Mucosa of descending colon (tissue), 3 donors: ENCODE data around the gene MAST4. TPM values are rescaled to one million over a fixed set of nuclear protein-coding genes. Genes with fewer than 3 reads are reported as not detected.
A peak's percentile ranks its signal among the peaks of the same experiment; 100 is the strongest.

ENCODE experiments used
- ATAC-seq: fragments of 200-7000 bp; cut with Tn5 transposase; one replicate; pipeline ENCODE4 v1.9.1; 2020; ENCODE audit warnings: mild to moderate bottlenecking, moderate library complexity
- DNase-seq, 3 donors: peaks; one replicate each; pipeline ENCODE4 v3.0.0-alpha.2; 2020
- H3K36me3 ChIP-seq: fragments of 200-600 bp; one replicate; pipeline ENCODE4 v1.8.0; 2021; ENCODE audit warnings: low read depth, mild to moderate bottlenecking
- H3K4me1 ChIP-seq: fragments of 200-600 bp; one replicate; pipeline ENCODE4 v1.8.0; 2021; ENCODE audit warnings: low read depth, mild to moderate bottlenecking
- H3K4me3 ChIP-seq: fragments of 200-600 bp; one replicate; pipeline ENCODE4 v1.8.0; 2021; ENCODE audit warnings: mild to moderate bottlenecking
- H3K9me3 ChIP-seq: fragments of 200-600 bp; one replicate; pipeline ENCODE4 v1.8.0; 2021; ENCODE audit warnings: mild to moderate bottlenecking
- intact Hi-C, 2 donors: fragments of 100-400 bp; cut with DNase I in 1 of 2; cut with micrococcal nuclease in 1 of 2; formaldehyde crosslinking; loops; one replicate each; pipeline versions ENCODE4 v1.11.0 to v1.11.1; 2022; cut with DNase I, micrococcal nuclease
- total RNA-seq, 3 donors: library from RNA; stranded (reverse); fragmentation: NEBNext Ultra II Directional in 2 of 3; extraction: Animal tissue kit (Norgen Biotek cat#: 25700) in 2 of 3; gene quantifications; one replicate each; pipeline versions ENCODE4 v1.2.1 to v1.2.4, GENCODE V29; 2021 to 2023
- TF ChIP-seq, protein P1 (sequence below): fragments of 200-600 bp; IDR thresholded peaks from one replicate; pipeline ENCODE4 v1.8.0; 2022; ENCODE audit warnings: antibody characterized with exemption, mild to moderate bottlenecking
- donor health status: DM: no; HTN: no; CAD: no; lungs with moderate emphysema.
- donor health status: DM: no; HTN: no; CAD: no.
- donor health status: DM: no; HTN: yes; CAD: no.

Gene MAST4
- total RNA-seq, 3 donors from 2014 or later: 16.2 to 34.0 (median 22.5) TPM

DNA sequence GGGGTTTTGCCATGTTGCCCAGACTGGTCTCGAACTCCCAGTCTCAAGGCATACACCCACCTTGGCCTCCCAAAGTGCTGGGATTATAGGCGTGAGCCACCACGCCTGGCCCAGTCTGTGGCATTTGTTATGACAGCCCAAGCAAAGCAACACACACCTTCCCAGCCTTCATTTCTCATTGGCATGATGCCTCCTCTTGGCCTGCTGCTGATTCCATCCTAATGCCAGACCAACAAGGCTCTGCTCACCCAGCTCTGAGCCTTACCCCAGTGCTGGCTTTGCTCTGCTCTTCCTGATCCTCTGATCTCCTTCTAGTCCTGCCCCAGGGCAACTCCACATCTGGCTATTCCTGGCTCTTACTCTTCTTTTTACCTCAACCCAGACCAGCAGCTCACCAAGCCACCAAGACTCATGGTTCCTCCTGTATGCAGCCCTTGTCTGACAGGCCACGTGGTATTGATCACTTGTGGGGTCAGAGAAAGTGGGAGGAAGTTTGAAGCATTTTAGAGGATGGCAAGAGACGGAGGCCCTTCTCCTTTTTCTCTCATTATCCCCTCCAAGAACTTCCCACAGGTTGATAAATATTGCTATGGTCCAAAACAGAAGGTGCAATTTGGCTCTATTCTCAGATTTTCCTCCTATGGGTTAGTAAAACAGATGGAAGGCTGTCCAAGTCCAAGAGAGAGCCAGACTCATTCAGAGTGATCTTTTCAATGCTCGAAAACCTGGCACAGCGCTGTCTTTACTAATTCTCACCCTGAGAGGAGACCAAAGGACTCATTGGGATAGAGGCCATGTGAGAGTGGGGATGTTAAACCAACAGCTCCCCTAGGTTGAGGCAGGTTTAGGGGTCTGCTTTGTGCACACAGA lies 599.4 kb downstream of the MAST4 start:
- intact Hi-C loops: no loop called here
- Histone ChIP-seq H3K4me1 (peaks cover 8% of the 10 kb centered on the region), H3K9me3 (no peaks in the 10 kb centered on the region), H3K36me3 (no peaks in the 10 kb centered on the region), H3K4me3 (no peak overlapping the region)
- peak; percentile 39 for ATAC-seq
- DNase-seq: no peak
- TF ChIP-seq, protein P1, sequence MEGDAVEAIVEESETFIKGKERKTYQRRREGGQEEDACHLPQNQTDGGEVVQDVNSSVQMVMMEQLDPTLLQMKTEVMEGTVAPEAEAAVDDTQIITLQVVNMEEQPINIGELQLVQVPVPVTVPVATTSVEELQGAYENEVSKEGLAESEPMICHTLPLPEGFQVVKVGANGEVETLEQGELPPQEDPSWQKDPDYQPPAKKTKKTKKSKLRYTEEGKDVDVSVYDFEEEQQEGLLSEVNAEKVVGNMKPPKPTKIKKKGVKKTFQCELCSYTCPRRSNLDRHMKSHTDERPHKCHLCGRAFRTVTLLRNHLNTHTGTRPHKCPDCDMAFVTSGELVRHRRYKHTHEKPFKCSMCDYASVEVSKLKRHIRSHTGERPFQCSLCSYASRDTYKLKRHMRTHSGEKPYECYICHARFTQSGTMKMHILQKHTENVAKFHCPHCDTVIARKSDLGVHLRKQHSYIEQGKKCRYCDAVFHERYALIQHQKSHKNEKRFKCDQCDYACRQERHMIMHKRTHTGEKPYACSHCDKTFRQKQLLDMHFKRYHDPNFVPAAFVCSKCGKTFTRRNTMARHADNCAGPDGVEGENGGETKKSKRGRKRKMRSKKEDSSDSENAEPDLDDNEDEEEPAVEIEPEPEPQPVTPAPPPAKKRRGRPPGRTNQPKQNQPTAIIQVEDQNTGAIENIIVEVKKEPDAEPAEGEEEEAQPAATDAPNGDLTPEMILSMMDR: no peak

DNA sequence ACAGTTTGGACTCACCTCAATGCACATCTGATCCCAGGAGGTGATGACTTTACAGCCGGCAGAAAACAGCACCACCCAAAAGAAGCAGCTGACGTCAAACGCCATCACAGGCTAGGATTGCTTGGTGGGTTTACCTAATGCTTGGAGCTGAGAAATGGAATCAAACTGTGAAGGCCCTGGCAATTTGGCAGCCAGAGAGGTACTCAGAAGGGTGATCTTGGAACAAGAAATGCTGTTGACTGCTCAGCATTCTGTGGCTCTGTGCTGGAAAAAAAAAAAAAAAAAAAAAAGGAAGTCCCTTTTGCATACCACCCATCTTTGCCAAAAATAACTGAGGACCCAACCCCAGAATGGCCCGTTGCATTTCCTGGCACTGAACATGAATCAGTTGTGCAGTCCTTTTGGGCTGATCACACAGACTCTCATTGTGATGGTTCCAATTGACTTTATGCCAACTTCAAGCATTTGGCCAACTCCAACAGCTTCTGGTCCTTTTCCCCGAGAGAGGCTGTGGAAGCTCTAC lies 600.4 kb downstream of the MAST4 start, which contains the start of gene CD180:
Gene CD180 (minus strand): TSS at position 263 of the 523 bp plus-strand sequence. CDS start 158 bp downstream, at position 105.
- intact Hi-C loops: no loop called here
- Histone ChIP-seq H3K36me3 (no peaks in the 10 kb centered on the region), H3K4me1 (peaks cover 8% of the 10 kb centered on the region), H3K4me3 (no peak within 1 kb of the TSS), H3K9me3 (no peaks in the 10 kb centered on the region)
- no peak for DNase-seq
- peak; percentile 35 for ATAC-seq
- TF ChIP-seq, protein P1: no peak

DNA sequence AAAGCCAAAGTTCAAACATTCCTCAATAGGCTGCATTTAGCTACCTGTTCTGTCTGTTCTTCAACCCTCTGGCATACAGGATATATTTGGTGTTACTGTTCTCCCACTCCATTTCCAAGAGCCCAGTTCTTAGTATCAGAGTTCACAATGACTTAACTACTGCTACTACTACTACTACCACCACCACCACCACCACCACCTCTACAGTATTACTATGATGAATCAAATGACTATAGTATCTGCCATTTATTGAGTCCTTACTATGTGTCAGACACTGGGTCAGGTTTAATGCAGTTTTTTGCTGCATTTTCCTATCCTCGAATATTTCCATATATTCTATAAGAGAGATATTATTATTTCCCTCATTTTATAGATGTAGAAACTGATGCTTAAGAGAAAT lies 601.3 kb downstream of the MAST4 start:
- intact Hi-C loops: no loop called here
- ATAC-seq: no peak

DNA sequence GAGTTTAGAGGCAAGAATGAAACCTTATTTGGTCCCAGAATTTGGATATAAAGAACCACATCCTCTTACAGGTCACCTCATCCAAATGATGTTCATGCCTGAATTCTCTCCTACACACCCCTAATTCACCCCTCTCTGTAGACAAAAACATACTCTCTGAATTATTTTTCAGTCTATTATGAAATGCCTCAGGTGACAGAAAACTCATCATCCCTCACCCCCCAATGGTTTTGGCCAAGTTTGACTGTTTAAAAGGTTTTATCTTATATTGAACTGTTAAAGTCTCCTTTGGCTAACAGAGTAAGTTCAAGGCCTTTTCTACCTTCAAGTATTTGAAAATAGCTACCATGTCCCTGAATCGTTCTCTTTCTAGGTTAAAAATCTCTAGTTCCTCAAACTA lies 602.7 kb downstream of the MAST4 start:
- TF ChIP-seq, protein P1: no peak
- Histone ChIP-seq H3K4me1 (no peaks in the 10 kb centered on the region), H3K4me3 (no peak overlapping the region), H3K9me3 (no peaks in the 10 kb centered on the region), H3K36me3 (no peaks in the 10 kb centered on the region)
- intact Hi-C loops: no loop called here
- DNase-seq (no peak), ATAC-seq (no peak)

More for the DNA sequence above, 601.3 kb downstream of the MAST4 start:
- H3K36me3 ChIP-seq: no peaks in the 10 kb centered on the region
- TF ChIP-seq, protein P1: no peak
- DNase-seq: no peak
- H3K9me3 ChIP-seq: no peaks in the 10 kb centered on the region
- no peak overlapping the region for H3K4me3 ChIP-seq
- peaks cover 8% of the 10 kb centered on the region for H3K4me1 ChIP-seq

DNA sequence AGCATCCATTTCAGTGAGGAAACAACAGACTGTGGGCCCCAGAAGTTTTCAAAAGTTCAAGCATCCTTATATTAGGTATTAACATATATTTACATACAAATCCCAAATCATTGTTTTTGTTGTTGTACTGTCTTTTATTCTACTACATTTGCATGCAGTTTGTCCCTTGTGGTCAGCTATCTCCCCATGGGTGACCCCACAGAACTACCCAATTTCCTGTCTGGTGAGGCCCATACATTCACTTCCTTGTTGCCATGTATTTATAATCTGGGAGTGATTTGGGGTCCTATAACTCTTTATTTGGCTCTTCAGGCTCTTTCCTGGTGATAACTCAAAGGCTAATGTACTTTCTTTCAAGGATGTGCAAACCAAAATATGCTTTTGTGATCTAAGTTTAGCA lies 603.7 kb downstream of the MAST4 start:
- H3K9me3 ChIP-seq: no peaks in the 10 kb centered on the region
- DNase-seq: no peak
- no peak overlapping the region for H3K4me3 ChIP-seq
- TF ChIP-seq, protein P1: no peak
- H3K4me1 ChIP-seq: no peaks in the 10 kb centered on the region
- intact Hi-C loops: no loop called here
- no peaks in the 10 kb centered on the region for H3K36me3 ChIP-seq
- no peak for ATAC-seq
